Lower leg skin (tissue), 3 donors: Measurements from ENCODE around the gene TRIO.

Experiments used
- CTCF ChIP-seq, 3 donors: fragments of 450-650 bp; IDR thresholded peaks; one replicate each; pipeline ENCODE4 v1.5.1; 2016; ENCODE audit warnings: antibody characterized with exemption in 3 of 3, mild to moderate bottlenecking in 3 of 3, moderate library complexity in 2 of 3
- POLR2A ChIP-seq, 2 donors: fragments of 450-650 bp; IDR thresholded peaks; one replicate each; pipeline ENCODE4 v1.6.1; 2016 to 2017; ENCODE audit warnings: antibody characterized with exemption in 2 of 2, mild to moderate bottlenecking in 1 of 2, moderate library complexity in 1 of 2

- no peak for TF ChIP-seq CTCF (IDR thresholded peaks at IDR 0.05)
- TF ChIP-seq POLR2A (IDR thresholded peaks at IDR 0.05) = no peak
These were observed 161.9 kb downstream of the TRIO start for GRCh38 chr5:14305045-14305444.
